ENCODE data around the gene SERPINA1.

DNA sequence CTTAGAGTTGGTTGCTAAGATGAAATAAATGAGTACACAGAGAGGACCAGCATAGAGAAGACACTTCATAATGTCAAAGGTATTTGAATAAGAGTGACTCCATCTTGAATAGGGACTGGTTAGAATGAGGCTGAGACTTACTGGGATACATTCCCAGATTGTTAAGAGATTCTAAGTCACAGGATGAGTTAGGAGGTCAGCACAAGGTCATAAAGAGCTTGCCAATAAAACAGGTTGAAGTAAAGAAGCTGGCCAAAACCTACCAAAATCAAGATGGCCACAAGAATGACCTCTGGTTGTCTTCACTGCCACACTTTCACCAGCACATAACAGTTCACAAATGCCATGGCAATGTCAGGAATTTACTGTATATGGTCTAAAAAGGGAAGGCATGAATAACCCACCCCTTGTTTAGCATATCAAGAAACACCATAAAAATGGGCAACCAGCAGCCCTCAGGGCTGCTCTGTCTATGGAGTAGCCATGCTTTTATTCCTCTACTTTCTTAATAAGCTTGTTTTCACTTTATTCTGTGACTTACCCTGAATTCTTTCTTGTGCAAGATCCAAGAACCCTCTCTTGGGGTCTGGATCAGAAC, 8.3 kb upstream of the SERPINA1 start:
- TF ChIP-seq, protein P1, sequence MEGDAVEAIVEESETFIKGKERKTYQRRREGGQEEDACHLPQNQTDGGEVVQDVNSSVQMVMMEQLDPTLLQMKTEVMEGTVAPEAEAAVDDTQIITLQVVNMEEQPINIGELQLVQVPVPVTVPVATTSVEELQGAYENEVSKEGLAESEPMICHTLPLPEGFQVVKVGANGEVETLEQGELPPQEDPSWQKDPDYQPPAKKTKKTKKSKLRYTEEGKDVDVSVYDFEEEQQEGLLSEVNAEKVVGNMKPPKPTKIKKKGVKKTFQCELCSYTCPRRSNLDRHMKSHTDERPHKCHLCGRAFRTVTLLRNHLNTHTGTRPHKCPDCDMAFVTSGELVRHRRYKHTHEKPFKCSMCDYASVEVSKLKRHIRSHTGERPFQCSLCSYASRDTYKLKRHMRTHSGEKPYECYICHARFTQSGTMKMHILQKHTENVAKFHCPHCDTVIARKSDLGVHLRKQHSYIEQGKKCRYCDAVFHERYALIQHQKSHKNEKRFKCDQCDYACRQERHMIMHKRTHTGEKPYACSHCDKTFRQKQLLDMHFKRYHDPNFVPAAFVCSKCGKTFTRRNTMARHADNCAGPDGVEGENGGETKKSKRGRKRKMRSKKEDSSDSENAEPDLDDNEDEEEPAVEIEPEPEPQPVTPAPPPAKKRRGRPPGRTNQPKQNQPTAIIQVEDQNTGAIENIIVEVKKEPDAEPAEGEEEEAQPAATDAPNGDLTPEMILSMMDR (IDR thresholded peaks at IDR 0.05; ENCODE audit: borderline replicate concordance, extremely low read depth, low read length, poor library complexity, severe bottlenecking): no peak
- no peak for TF ChIP-seq EZH2 (IDR thresholded peaks at IDR 0.05; ENCODE audit: borderline replicate concordance, low read depth, low read length, severe bottlenecking)

Data from DND-41 (cell line).